Measurements from ENCODE around the gene MLST8. TPM values are rescaled to one million over a fixed set of nuclear protein-coding genes. Genes with fewer than 3 reads are reported as not detected.

Gene MLST8
- total and polyA plus RNA-seq, 2 of the 8 experiments (the other 6 are each of a cell fraction or from before 2014, with no cell fraction given) = 67.6 to 321 TPM

DNA sequence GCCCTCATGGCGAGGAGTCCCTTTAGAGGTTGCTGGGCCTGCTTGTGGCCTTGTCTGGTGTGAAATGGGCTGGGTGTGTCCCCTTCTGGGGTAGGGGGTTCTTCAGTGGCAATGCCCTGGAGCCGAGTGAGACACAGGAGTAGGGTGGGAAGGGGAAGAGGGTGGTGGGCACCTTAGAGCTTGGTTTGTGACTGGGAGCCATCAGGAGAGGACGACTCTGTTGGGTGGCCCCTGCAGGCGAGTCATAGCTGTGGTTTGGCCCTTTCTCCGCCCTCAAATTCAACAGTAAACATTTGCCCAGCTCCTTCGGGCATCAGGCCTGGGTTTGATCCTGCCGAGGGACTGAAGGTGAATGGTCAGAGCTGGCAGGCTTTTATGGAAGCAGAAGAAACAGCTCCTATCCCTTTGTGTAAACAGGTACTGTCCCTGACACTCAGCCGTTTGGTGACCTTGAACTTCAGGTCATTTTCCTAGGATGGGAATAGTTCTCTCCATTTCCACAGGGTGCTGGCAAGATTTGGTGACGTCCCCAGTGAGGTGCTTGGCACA lies 21.1 kb downstream of the MLST8 start:
- Histone ChIP-seq H2AK5ac (ENCODE audit: low read depth, low read length) (no peak overlapping the region), H3K79me1 (ENCODE audit: low read depth, low read length) (peaks cover 3% of the 10 kb centered on the region; the same call in 1 of the 2 replicates), H3K9ac (replicated peaks in 1 of 4; ENCODE audit: extremely low read depth in 1 of 4, low read depth in 3 of 4, low read length in 3 of 4) (no peak overlapping the region), H3K27me3 (replicated peaks in 1 of 4; ENCODE audit: control insufficient read depth in 3 of 4, extremely low read depth in 1 of 4, insufficient read depth in 3 of 4, low read length in 3 of 4) (no peaks in the 10 kb centered on the region), H3K23ac (ENCODE audit: insufficient read length) (no peak overlapping the region), H4K20me1 (replicated peaks in 1 of 2; ENCODE audit: control insufficient read depth in 1 of 2, insufficient read depth in 2 of 2, low read length in 2 of 2) (peaks cover 9 to 13% of the 10 kb centered on the region in 2 experiments), H3K9me3 (ENCODE audit: insufficient read depth in 2 of 2, low read depth in 1 of 2, low read length in 1 of 2) (no peaks in the 10 kb centered on the region), H3K4me2 (ENCODE audit: insufficient read depth in 1 of 2, low read depth in 2 of 2, low read length in 2 of 2) (no peak overlapping the region), H3K4me1 (replicated peaks in 1 of 4; ENCODE audit: control insufficient read depth in 3 of 4, insufficient read depth in 4 of 4, low read length in 3 of 4) (no peaks in the 10 kb centered on the region), H3K18ac (ENCODE audit: extremely low read depth, low read length) (no peak overlapping the region), H2BK15ac (ENCODE audit: low read length) (no peak overlapping the region), H3K4me3 (ENCODE audit: extremely low read depth in 1 of 4, insufficient read depth in 2 of 4, low read depth in 3 of 4, low read length in 4 of 4) (no peak overlapping the region), H4K91ac (replicated peaks; ENCODE audit: insufficient read length, low read length) (no peak overlapping the region), H2BK120ac (replicated peaks; ENCODE audit: low read depth, low read length) (no peak overlapping the region), H4K8ac (ENCODE audit: extremely low read depth, insufficient read depth, low read length) (no peak overlapping the region), H2AFZ (ENCODE audit: low read length) (no peak overlapping the region), H3K36me3 (ENCODE audit: control insufficient read depth in 2 of 4, insufficient read depth in 4 of 4, low read length in 3 of 4) (peaks cover 0 to 15% (median 2%) of the 10 kb centered on the region in 4 experiments; a peak in 3 of 8 replicates), H3K56ac (replicated peaks; ENCODE audit: insufficient read length, low read depth, low read length) (no peak overlapping the region), H3K79me2 (ENCODE audit: control insufficient read depth in 1 of 2, insufficient read depth in 2 of 2, low read length in 2 of 2) (peaks cover 3 to 29% of the 10 kb centered on the region in 2 experiments; a peak in 2 of 4 replicates), H3K14ac (ENCODE audit: insufficient read length) (no peak overlapping the region), H2BK12ac (ENCODE audit: low read depth, low read length) (no peak overlapping the region), H3K27ac (ENCODE audit: low read depth, low read length) (no peak overlapping the region), H4K5ac (ENCODE audit: insufficient read length, low read depth, low read length) (no peak overlapping the region), H3K23me2 (ENCODE audit: low read depth, low read length) (no peaks in the 10 kb centered on the region), H2BK20ac (ENCODE audit: low read length) (no peak overlapping the region), H3K4ac (replicated peaks; ENCODE audit: insufficient read length, low read depth, low read length) (no peak overlapping the region), H2BK5ac (ENCODE audit: low read depth, low read length) (no peak overlapping the region)
- TF ChIP-seq ASH2L (IDR thresholded peaks at IDR 0.05; ENCODE audit: low read length) (no peak), SUZ12 (IDR thresholded peaks at IDR 0.05; ENCODE audit: low read length) (no peak), RAD21 (IDR thresholded peaks at IDR 0.05 in 1 of 2, conservative IDR thresholded peaks at IDR 0.05 in 1 of 2; ENCODE audit: low read depth in 2 of 2, low read length in 2 of 2) (no peak), SIN3A (conservative IDR thresholded peaks at IDR 0.05 in 1 of 2, IDR thresholded peaks at IDR 0.05 in 1 of 2; ENCODE audit: low read depth in 1 of 2, low read length in 2 of 2) (no peak), RFX5 (IDR thresholded peaks at IDR 0.05; ENCODE audit: borderline replicate concordance, low read depth, low read length) (no peak), SP2 (IDR thresholded peaks at IDR 0.05; ENCODE audit: low read length) (no peak), CEBPB (IDR thresholded peaks at IDR 0.05; ENCODE audit: low read depth, low read length) (no peak)
- TF ChIP-seq, protein P1, sequence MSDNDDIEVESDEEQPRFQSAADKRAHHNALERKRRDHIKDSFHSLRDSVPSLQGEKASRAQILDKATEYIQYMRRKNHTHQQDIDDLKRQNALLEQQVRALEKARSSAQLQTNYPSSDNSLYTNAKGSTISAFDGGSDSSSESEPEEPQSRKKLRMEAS (IDR thresholded peaks at IDR 0.05) = no peak
- WGBS, 2 experiments (ENCODE audit: extremely low coverage in 1 of 2, insufficient coverage in 1 of 2, insufficient read length in 1 of 2, insufficient replicate concordance in 2 of 2, low coverage in 1 of 2, low lambda C conversion rate in 2 of 2, missing lambda C conversion rate in 1 of 2) = 87% methylated on average over 9 of the region's 9 CpGs; no CpG with 5 or more reads in 1 of the 2 experiments
- CTCF ChIA-PET (ENCODE audit: partially characterized antibody) = interaction anchor here (1.1 to 2.8 kb wide), 4 partner anchors 11 to 37 kb away, joined by 3 to 10 read pairs (median 4); partner anchors contain the start of gene ECI1
- FAIRE-seq = no peak
- no peak for DNase-seq (ENCODE audit: low read depth in 1 of 2, low spot score in 2 of 2)
- POLR2A ChIA-PET (ENCODE audit: partially characterized antibody) = interaction anchor here (0.8 to 6.7 kb wide), 13 partner anchors 9 to 243 kb away, joined by 3 to 37 read pairs (median 5); partner anchors contain the start of genes BRICD5, DNASE1L2, ECI1 and PGP

Data from H1 (cell line).